Measurements from ENCODE around the gene LDB2. TPM values are rescaled to one million over a fixed set of nuclear protein-coding genes. Genes with fewer than 3 reads are reported as not detected.

Gene LDB2
- total RNA-seq, 4 donors from 2014 or later = 3.9 to 43.7 (median 7.8) TPM

DNA sequence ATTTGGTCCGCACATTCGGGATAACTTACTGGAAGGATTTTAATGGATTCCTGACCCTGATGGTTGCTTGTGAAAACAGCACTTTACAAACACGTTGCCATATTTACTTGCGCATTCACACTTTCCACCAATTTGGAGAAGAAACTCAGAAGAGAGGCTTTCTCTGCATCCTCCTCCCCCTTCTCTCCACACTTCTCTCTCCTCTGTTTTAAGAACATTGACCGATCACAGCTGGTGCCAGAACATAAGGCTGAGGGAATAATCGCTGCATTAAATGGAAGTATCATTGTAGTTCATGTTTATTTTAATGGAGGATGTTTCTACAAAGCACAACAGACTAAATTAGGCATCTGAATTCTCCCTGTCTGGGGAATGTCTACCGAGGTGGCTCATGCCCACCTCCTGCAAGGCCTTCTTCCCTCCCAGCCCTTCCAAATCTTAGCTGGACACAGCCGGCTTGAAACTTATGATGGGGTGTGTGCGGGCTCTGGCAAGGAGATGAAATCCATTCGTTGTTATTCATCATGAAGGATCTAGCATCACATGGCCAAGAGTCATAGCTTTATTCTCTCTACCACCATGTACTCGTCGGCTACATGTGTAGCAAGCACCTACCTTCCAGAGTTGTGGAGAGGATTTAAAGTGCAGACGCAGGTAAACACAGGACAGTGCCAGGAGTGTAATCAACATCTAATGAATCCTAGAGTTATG, 204.1 kb downstream of the LDB2 start:
- Histone ChIP-seq H3K36me3 (no peaks in the 10 kb centered on the region), H3K27me3 (no peaks in the 10 kb centered on the region), H3K9me3 (no peaks in the 10 kb centered on the region), H3K27ac (no peak overlapping the region), H3K4me3 (no peak overlapping the region), H3K4me1 (no peaks in the 10 kb centered on the region)
- no peak for TF ChIP-seq POLR2A (IDR thresholded peaks at IDR 0.05)
- TF ChIP-seq, protein P1, sequence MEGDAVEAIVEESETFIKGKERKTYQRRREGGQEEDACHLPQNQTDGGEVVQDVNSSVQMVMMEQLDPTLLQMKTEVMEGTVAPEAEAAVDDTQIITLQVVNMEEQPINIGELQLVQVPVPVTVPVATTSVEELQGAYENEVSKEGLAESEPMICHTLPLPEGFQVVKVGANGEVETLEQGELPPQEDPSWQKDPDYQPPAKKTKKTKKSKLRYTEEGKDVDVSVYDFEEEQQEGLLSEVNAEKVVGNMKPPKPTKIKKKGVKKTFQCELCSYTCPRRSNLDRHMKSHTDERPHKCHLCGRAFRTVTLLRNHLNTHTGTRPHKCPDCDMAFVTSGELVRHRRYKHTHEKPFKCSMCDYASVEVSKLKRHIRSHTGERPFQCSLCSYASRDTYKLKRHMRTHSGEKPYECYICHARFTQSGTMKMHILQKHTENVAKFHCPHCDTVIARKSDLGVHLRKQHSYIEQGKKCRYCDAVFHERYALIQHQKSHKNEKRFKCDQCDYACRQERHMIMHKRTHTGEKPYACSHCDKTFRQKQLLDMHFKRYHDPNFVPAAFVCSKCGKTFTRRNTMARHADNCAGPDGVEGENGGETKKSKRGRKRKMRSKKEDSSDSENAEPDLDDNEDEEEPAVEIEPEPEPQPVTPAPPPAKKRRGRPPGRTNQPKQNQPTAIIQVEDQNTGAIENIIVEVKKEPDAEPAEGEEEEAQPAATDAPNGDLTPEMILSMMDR (IDR thresholded peaks at IDR 0.05) = no peak
- DNase-seq = no peak

DNA sequence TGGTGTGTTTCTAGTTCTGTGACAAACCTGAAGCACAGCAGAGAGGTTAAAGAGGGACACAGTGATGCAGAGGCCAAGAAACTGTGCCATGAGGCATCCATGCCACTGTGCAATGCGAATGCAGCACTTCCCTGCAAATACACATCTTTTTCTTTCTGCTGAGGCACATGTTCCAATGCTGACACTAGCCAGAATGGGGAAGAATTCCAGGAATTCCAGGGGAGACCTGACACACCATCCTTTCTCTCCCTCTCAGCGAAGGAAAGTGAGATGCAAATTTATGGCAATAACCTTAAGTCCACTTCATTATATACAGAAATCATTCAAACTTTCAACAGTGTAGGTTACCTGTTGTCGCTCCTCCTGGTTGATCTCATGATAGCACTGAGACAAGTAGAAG, 204.8 kb downstream of the LDB2 start:
- Histone ChIP-seq H3K9me3 (no peaks in the 10 kb centered on the region), H3K36me3 (no peaks in the 10 kb centered on the region), H3K4me3 (no peak overlapping the region), H3K27ac (no peak overlapping the region), H3K4me1 (no peaks in the 10 kb centered on the region), H3K27me3 (no peaks in the 10 kb centered on the region)
- TF ChIP-seq, protein P1 (IDR thresholded peaks at IDR 0.05) = no peak
- no peak for TF ChIP-seq POLR2A (IDR thresholded peaks at IDR 0.05)
- DNase-seq = no peak

DNA sequence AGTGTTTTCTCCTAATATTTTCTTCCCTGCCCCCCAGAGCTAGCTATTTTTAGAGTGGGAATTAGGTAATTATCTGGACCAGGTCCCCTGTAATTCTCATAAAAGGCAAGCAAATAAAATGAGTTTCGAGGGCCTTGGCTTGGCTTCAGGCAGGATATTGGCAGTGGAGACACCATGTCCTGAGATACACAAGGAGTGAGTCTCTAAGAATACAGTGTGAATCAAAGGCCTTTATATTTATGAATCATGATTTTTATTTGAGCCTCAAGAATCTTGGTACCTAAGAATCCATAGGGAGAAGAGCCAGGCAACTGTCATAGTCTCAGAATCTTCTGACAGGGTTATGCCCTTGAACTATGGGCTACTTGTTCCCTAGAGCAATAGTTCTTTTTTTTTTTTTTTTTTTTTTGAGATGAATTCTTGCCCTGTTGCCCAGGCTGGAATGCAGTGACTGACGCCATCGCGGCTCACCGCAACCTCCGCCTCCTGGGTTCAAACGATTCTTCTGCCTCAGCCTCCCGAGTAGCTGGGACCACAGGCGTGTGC, 205.4 kb downstream of the LDB2 start:
- Histone ChIP-seq H3K4me3 (no peak overlapping the region), H3K9me3 (no peaks in the 10 kb centered on the region), H3K27ac (no peak overlapping the region), H3K27me3 (no peaks in the 10 kb centered on the region), H3K36me3 (no peaks in the 10 kb centered on the region), H3K4me1 (no peaks in the 10 kb centered on the region)
- TF ChIP-seq, protein P1 (IDR thresholded peaks at IDR 0.05) = no peak
- TF ChIP-seq POLR2A (IDR thresholded peaks at IDR 0.05) = no peak
- DNase-seq = no peak

- TF ChIP-seq POLR2A (IDR thresholded peaks at IDR 0.05) = no peak
- TF ChIP-seq, protein P1 (IDR thresholded peaks at IDR 0.05) = no peak
- H3K4me1 ChIP-seq = no peaks in the 10 kb centered on the region
- H3K9me3 ChIP-seq = no peaks in the 10 kb centered on the region
- no peaks in the 10 kb centered on the region for H3K27me3 ChIP-seq
- DNase-seq = no peak
- H3K27ac ChIP-seq = no peak overlapping the region
- H3K4me3 ChIP-seq = no peak overlapping the region
- no peaks in the 10 kb centered on the region for H3K36me3 ChIP-seq
Measured at GRCh38 chr4:16692524-16692923, 205.9 kb downstream of the LDB2 start.

- no peak for DNase-seq
- TF ChIP-seq POLR2A (IDR thresholded peaks at IDR 0.05) = no peak
- Histone ChIP-seq H3K27me3 (no peaks in the 10 kb centered on the region), H3K4me1 (no peaks in the 10 kb centered on the region), H3K4me3 (no peak overlapping the region), H3K36me3 (no peaks in the 10 kb centered on the region), H3K9me3 (no peaks in the 10 kb centered on the region), H3K27ac (no peak overlapping the region)
Measured at GRCh38 chr4:16692046-16692445, 206.4 kb downstream of the LDB2 start.

DNA sequence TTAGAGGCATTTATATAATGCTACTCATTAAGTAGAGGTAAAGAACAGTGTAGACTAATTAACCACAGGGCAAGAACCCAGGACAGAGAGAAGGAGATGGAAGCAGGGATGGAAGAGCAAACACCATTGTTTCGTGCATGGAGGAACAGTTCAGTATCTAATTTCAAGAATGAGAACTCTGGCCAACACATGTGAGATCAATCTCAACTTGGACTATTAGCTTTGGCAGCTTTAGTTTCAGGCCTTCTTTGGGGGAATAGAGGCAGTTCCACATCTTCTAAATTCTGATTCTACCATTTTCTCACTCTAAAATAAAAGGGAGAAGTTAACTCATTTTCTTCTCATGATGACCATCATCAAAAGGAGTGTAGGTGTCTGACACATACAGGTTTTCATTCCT, 207.0 kb downstream of the LDB2 start:
- Histone ChIP-seq H3K9me3 (no peaks in the 10 kb centered on the region), H3K4me1 (no peaks in the 10 kb centered on the region), H3K4me3 (no peak overlapping the region), H3K27ac (no peak overlapping the region), H3K27me3 (no peaks in the 10 kb centered on the region), H3K36me3 (no peaks in the 10 kb centered on the region)
- no peak for DNase-seq
- no peak for TF ChIP-seq POLR2A (IDR thresholded peaks at IDR 0.05)
- TF ChIP-seq, protein P1 (IDR thresholded peaks at IDR 0.05) = no peak
